BLaER1 treated with 17β-estradiol and CSF1 and Interleukin-3, amounts not matched to agents 10 nM and 100 nM (cell line): ENCODE measurements around the gene WDFY2.

Experiments used
- H3K27ac ChIP-seq, 11 experiments: shearing (Covaris generic); formaldehyde crosslinking; 2 replicates each; pipeline ENCODE4 v1.8.1; 2022
- H3K27me3 ChIP-seq, 11 experiments: shearing (Covaris generic); formaldehyde crosslinking; 2 replicates each; pipeline ENCODE4 v1.8.1; 2022
- H3K36me3 ChIP-seq, 11 experiments: shearing (Covaris generic); formaldehyde crosslinking; 2 replicates each; pipeline ENCODE4 v1.8.1; 2022
- H3K4me1 ChIP-seq, 10 experiments: shearing (Covaris generic); formaldehyde crosslinking; 2 replicates each; pipeline ENCODE4 v1.8.1; 2022
- H3K4me2 ChIP-seq, 11 experiments: shearing (Covaris generic); formaldehyde crosslinking; 2 replicates each; pipeline ENCODE4 v1.8.1; 2022
- H3K4me3 ChIP-seq, 10 experiments: shearing (Covaris generic); formaldehyde crosslinking; 2 replicates each; pipeline ENCODE4 v1.8.1; 2022
- H3K9ac ChIP-seq, 11 experiments: shearing (Covaris generic); formaldehyde crosslinking; 2 replicates each; pipeline ENCODE4 v1.8.1; 2022
- H3K9me3 ChIP-seq, 11 experiments: shearing (Covaris generic); formaldehyde crosslinking; replicated peaks in 1 of 11; 2 replicates each; pipeline ENCODE4 v1.8.1; 2022
- H4K20me1 ChIP-seq, 11 experiments: shearing (Covaris generic); formaldehyde crosslinking; 2 replicates each; pipeline ENCODE4 v1.8.1; 2022
- Cebpa-rat ChIP-seq, 11 experiments: shearing (Covaris generic); IDR thresholded peaks; 2 replicates each; pipeline ENCODE4 v1.8.1; 2022

WDFY2 gene

GRCh38 chr13:51547425-51548176 is 36.7 kb upstream of the WDFY2 start:
- no peaks in the 10 kb centered on the region for H3K27me3 ChIP-seq
- peaks cover 0 to 14% (median 0%) of the 10 kb centered on the region in 10 experiments; a peak in 3 of 20 replicates for H3K4me1 ChIP-seq
- no peak overlapping the region for H3K4me3 ChIP-seq
- H4K20me1 ChIP-seq: no peaks in the 10 kb centered on the region
- H3K36me3 ChIP-seq: no peaks in the 10 kb centered on the region
- H3K27ac ChIP-seq: no peak overlapping the region
- no peak overlapping the region for H3K4me2 ChIP-seq
- no peak for TF ChIP-seq Cebpa-rat (IDR thresholded peaks at IDR 0.05)
- H3K9me3 ChIP-seq: no peaks in the 10 kb centered on the region; a peak in 2 of 22 replicates
- no peak overlapping the region for H3K9ac ChIP-seq

DNA sequence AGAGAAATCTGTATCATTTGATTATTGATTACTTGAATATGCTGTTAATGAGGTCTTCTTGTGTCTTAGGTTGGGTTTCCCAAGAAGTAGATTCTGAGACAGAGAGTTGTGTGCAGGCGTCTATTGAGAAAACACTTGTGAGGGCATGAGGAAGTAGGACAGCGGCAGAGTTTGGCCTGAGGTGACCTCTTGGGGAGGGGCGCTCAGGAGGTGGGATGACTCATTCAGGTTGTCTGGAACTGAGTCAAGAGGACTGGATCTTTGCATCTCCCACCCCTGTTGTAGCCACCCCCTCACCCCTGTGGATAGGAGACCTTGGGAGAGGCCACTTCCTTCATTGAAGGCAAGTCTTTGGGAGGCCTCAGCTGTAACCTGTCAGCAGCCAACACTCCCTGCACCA is 35.2 kb upstream of the WDFY2 start:
- Histone ChIP-seq H4K20me1 (no peaks in the 10 kb centered on the region), H3K4me2 (peak overlapping the region in 3 of 11 experiments; percentile 14 to 48 (median 24); a peak in 4 of 22 replicates), H3K4me3 (no peak overlapping the region), H3K27ac (no peak overlapping the region), H3K36me3 (no peaks in the 10 kb centered on the region), H3K9ac (no peak overlapping the region), H3K9me3 (no peaks in the 10 kb centered on the region; a peak in 2 of 22 replicates), H3K27me3 (no peaks in the 10 kb centered on the region), H3K4me1 (peaks cover 0 to 14% (median 0%) of the 10 kb centered on the region in 10 experiments; a peak in 3 of 20 replicates)
- TF ChIP-seq Cebpa-rat (IDR thresholded peaks at IDR 0.05): no peak

GRCh38 chr13:51549593-51549992 is 34.7 kb upstream of the WDFY2 start:
- H3K9me3 ChIP-seq: no peaks in the 10 kb centered on the region; a peak in 2 of 22 replicates
- H3K9ac ChIP-seq: no peak overlapping the region
- H3K4me1 ChIP-seq: peaks cover 0 to 14% (median 0%) of the 10 kb centered on the region in 10 experiments; a peak in 3 of 20 replicates
- no peaks in the 10 kb centered on the region for H3K27me3 ChIP-seq
- no peak for TF ChIP-seq Cebpa-rat (IDR thresholded peaks at IDR 0.05)
- no peaks in the 10 kb centered on the region for H3K36me3 ChIP-seq
- no peak overlapping the region for H3K4me3 ChIP-seq
- H4K20me1 ChIP-seq: no peaks in the 10 kb centered on the region
- no peak overlapping the region for H3K27ac ChIP-seq
- no peak overlapping the region for H3K4me2 ChIP-seq

DNA sequence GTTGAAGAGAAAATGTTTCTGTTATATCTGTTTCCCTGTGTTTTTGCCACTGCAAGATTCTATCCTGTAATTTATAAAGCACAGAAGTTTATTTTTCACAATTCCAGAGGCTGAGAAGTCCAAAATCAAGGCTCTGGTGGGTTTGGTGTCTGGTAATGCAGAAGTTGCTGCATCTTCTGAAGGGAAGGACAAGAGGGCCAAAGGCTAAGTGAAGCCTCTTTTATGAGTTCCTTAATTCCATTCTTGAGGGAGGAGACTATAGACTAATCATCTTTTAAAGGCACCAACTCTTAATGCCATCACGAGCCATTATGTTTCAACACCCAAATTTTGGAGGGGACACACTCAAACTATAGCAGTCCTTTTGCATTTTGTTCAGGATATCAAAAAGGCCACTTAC is 34.1 kb upstream of the WDFY2 start:
- H3K4me1 ChIP-seq: peaks cover 0 to 14% (median 0%) of the 10 kb centered on the region in 10 experiments; a peak in 3 of 20 replicates
- H3K27me3 ChIP-seq: no peaks in the 10 kb centered on the region
- no peak for TF ChIP-seq Cebpa-rat (IDR thresholded peaks at IDR 0.05)
- H3K9ac ChIP-seq: no peak overlapping the region
- H3K4me2 ChIP-seq: no peak overlapping the region
- H3K36me3 ChIP-seq: no peaks in the 10 kb centered on the region
- H3K4me3 ChIP-seq: no peak overlapping the region
- no peak overlapping the region for H3K27ac ChIP-seq
- no peaks in the 10 kb centered on the region for H4K20me1 ChIP-seq
- H3K9me3 ChIP-seq: no peaks in the 10 kb centered on the region; a peak in 2 of 22 replicates

DNA sequence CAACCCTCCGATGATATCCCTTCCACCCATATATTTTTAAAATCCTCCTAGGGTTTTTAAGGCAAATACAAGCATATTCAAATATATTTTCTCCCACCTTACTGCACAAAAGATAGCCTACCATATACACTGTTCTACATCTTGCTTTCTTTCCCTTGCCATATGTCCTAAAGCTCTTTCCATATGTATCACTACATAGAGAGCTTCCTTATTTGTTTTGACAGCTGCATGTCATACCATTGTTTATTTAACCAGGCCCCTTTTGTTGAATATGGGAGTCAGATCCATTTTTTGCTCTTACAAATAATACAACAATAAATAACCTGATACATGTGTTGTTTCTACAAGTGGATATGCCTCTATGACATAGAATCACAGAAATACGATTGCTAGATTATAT is 32.8 kb upstream of the WDFY2 start:
- no peak overlapping the region for H3K4me2 ChIP-seq
- no peak for TF ChIP-seq Cebpa-rat (IDR thresholded peaks at IDR 0.05)
- H3K4me3 ChIP-seq: no peak overlapping the region

GRCh38 chr13:51552027-51552426 is 32.2 kb upstream of the WDFY2 start:
- H3K27me3 ChIP-seq: no peaks in the 10 kb centered on the region
- no peaks in the 10 kb centered on the region for H3K9me3 ChIP-seq
- no peaks in the 10 kb centered on the region for H4K20me1 ChIP-seq
- peak overlapping the region in 1 of 11 experiments; percentile 15; a peak in 1 of 22 replicates for H3K4me2 ChIP-seq
- H3K4me1 ChIP-seq: peaks cover 0 to 14% (median 0%) of the 10 kb centered on the region in 10 experiments; a peak in 3 of 20 replicates
- no peak overlapping the region for H3K4me3 ChIP-seq
- H3K36me3 ChIP-seq: no peaks in the 10 kb centered on the region
- no peak for TF ChIP-seq Cebpa-rat (IDR thresholded peaks at IDR 0.05)
- H3K9ac ChIP-seq: no peak overlapping the region
- H3K27ac ChIP-seq: no peak overlapping the region

More for the DNA sequence above, 32.8 kb upstream of the WDFY2 start:
- H3K27me3 ChIP-seq: no peaks in the 10 kb centered on the region
- H4K20me1 ChIP-seq: no peaks in the 10 kb centered on the region
- H3K36me3 ChIP-seq: no peaks in the 10 kb centered on the region
- no peak overlapping the region for H3K9ac ChIP-seq
- no peaks in the 10 kb centered on the region for H3K9me3 ChIP-seq
- H3K27ac ChIP-seq: no peak overlapping the region
- peaks cover 0 to 14% (median 0%) of the 10 kb centered on the region in 10 experiments; a peak in 3 of 20 replicates for H3K4me1 ChIP-seq

DNA sequence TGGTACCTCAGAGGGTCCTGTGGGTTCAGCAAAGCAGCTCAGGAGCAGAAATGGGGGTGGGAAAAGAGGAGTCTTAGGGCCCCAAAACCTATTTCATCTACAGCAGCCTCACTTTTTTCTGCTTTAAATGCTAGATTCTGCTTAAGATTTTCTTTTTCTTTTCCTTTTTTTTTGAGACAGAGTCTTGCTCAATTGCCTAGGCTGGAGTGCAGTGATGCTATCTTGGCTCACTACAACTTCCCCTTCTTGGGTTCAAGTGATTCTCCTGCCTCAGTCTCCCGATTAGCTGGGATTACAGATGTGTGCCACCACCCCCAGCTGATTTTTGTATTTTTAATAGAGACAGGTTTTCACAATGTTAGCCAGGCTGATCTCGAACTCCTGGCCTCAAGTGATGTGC is 30.7 kb upstream of the WDFY2 start:
- no peaks in the 10 kb centered on the region for H3K9me3 ChIP-seq
- no peak overlapping the region for H3K9ac ChIP-seq
- no peak overlapping the region for H3K4me3 ChIP-seq

DNA sequence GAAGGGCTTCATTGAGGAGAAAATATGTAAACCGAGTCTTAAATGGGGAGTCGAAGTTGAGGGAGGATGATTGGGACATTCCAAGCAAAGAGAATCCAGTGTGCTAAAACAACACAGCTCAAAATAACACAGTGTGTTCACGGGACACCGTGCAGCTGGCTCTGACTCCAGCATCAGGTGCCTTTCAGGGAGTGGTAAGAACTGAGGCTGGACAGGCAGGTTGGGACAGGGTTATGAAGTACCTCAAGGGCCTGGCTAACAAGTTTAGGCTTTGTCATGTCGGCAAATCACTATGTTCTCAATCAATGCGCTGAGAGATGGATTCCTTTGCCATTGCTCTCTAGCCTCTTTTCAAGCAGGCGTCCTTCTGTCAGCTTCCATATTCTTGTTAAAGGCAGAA is 27.5 kb upstream of the WDFY2 start:
- Histone ChIP-seq H4K20me1 (no peaks in the 10 kb centered on the region), H3K4me2 (no peak overlapping the region), H3K4me3 (no peak overlapping the region), H3K9ac (no peak overlapping the region), H3K27me3 (no peaks in the 10 kb centered on the region), H3K27ac (no peak overlapping the region), H3K4me1 (peaks cover 13 to 28% (median 19%) of the 10 kb centered on the region in 10 experiments), H3K36me3 (no peaks in the 10 kb centered on the region), H3K9me3 (peaks cover 0 to 5% (median 0%) of the 10 kb centered on the region in 11 experiments; a peak in 2 of 22 replicates)
- no peak for TF ChIP-seq Cebpa-rat (IDR thresholded peaks at IDR 0.05)

More for the DNA sequence above, 30.7 kb upstream of the WDFY2 start:
- Histone ChIP-seq H4K20me1 (no peaks in the 10 kb centered on the region), H3K27me3 (no peaks in the 10 kb centered on the region), H3K4me2 (no peak overlapping the region), H3K4me1 (peaks cover 0 to 14% (median 0%) of the 10 kb centered on the region in 10 experiments; a peak in 3 of 20 replicates), H3K27ac (no peak overlapping the region), H3K36me3 (no peaks in the 10 kb centered on the region)
- no peak for TF ChIP-seq Cebpa-rat (IDR thresholded peaks at IDR 0.05)

GRCh38 chr13:51557438-51557837 is 26.8 kb upstream of the WDFY2 start:
- Histone ChIP-seq H3K4me1 (peaks cover 20 to 32% (median 26%) of the 10 kb centered on the region in 10 experiments), H3K36me3 (no peaks in the 10 kb centered on the region), H3K27ac (no peak overlapping the region), H3K4me2 (no peak overlapping the region), H3K4me3 (no peak overlapping the region), H3K9me3 (peaks cover 0 to 5% (median 0%) of the 10 kb centered on the region in 11 experiments; a peak in 2 of 22 replicates), H3K9ac (no peak overlapping the region), H3K27me3 (no peaks in the 10 kb centered on the region), H4K20me1 (no peaks in the 10 kb centered on the region)
- TF ChIP-seq Cebpa-rat (IDR thresholded peaks at IDR 0.05): no peak
